ENCODE measurements around the gene PSD. TPM values are rescaled to one million over a fixed set of nuclear protein-coding genes. Genes with fewer than 3 reads are reported as not detected.
A peak's percentile ranks its signal among the peaks of the same experiment; 100 is the strongest.

Gene PSD
- total RNA-seq, 1 experiment from 2014 or later, result 1.6 TPM

DNA sequence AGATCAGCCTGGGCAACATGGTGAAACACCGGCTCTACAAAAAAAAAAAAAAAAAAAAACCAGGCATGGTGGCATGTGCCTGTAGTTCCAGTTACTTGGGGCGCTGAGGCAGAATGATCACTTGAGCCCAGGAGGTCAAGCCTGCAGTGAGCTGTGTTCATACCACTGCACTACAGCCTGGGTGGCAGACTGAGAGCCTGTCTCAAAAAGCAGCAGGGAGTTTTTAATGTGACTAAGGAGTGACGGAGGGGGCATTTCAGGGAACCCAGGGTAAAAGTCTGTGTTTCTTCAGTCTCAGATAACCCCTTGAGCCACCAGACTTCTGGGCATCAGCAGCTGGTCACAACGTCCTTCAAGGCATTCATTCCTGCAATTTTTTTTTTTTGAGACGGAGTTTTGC, 34.9 kb upstream of the PSD start:
- Histone ChIP-seq H4K20me1 (ENCODE audit: insufficient read depth) (no peaks in the 10 kb centered on the region), H3K79me2 (ENCODE audit: low read depth) (peaks cover 20% of the 10 kb centered on the region), H3K4me1 (replicated peaks; ENCODE audit: insufficient read depth) (peaks cover 17% of the 10 kb centered on the region), H3K27me3 (ENCODE audit: insufficient read depth, low read depth) (no peaks in the 10 kb centered on the region), H3K27ac (no peak overlapping the region), H3K9me2 (ENCODE audit: insufficient read depth) (no peaks in the 10 kb centered on the region), H3K4me3 (no peak overlapping the region), H3K4me2 (no peak overlapping the region), H3K36me3 (ENCODE audit: low read depth) (no peaks in the 10 kb centered on the region), H3F3A (ENCODE audit: insufficient read depth, low read depth) (peaks cover 7% of the 10 kb centered on the region; the same call in 1 of the 2 replicates), H2AFZ (no peak overlapping the region), H3K9me3 (ENCODE audit: insufficient read depth, low read depth) (no peaks in the 10 kb centered on the region)
- POLR2A ChIA-PET (ENCODE audit: unreplicated experiment), result interaction anchor here (0.6 kb wide), 1 partner anchor 265 kb away, joined by 4 read pairs; no protein-coding TSS in a partner anchor
- intact Hi-C loops (cut with micrococcal nuclease; ENCODE audit: unreplicated experiment), result no loop called here
- DNase-seq, result no peak
- TF ChIP-seq, protein P1, sequence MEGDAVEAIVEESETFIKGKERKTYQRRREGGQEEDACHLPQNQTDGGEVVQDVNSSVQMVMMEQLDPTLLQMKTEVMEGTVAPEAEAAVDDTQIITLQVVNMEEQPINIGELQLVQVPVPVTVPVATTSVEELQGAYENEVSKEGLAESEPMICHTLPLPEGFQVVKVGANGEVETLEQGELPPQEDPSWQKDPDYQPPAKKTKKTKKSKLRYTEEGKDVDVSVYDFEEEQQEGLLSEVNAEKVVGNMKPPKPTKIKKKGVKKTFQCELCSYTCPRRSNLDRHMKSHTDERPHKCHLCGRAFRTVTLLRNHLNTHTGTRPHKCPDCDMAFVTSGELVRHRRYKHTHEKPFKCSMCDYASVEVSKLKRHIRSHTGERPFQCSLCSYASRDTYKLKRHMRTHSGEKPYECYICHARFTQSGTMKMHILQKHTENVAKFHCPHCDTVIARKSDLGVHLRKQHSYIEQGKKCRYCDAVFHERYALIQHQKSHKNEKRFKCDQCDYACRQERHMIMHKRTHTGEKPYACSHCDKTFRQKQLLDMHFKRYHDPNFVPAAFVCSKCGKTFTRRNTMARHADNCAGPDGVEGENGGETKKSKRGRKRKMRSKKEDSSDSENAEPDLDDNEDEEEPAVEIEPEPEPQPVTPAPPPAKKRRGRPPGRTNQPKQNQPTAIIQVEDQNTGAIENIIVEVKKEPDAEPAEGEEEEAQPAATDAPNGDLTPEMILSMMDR (conservative IDR thresholded peaks at IDR 0.05), result no peak
- TF ChIP-seq EZH2 (IDR thresholded peaks at IDR 0.05; ENCODE audit: low read depth), result no peak
- BruUV-seq (replicated peaks), result no TSS peak
- CTCF ChIA-PET, result interaction anchor here (0.7 kb wide), 1 partner anchor 219 kb away, joined by 12 read pairs; no protein-coding TSS in a partner anchor

DNA sequence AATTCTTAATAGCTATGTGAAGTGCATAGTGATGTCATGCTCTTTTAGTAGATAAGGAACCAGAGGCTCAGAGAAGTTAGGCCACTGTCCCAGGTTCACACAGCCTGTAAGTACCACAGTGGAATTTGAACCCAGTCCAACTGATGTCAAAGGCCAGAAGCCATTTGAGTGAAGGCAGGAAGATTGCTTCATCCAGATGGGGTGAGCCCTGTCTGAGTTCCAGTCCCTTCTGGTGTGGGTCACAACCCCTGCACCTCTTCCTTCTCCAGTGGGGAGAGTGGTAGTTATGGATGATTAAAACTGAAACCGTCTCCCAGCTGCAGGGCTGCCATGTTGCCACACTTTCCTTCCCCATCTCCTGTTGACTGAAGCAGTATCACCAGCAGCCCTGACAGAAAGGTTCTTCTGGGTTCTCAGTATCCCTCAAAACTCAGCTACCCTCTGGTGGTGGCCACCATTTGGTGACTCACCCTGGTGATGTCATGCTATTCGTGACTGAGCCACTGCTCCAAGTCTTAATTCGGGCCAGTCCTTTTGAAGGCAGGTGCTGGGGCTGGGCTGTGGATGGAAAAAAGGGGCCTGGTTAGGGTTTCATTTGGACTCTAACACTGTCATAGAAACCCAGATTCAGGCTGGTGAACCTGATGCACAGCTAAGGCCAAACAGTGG, 34.2 kb upstream of the PSD start:
- no peaks in the 10 kb centered on the region for H3K9me2 ChIP-seq (ENCODE audit: insufficient read depth)
- no peaks in the 10 kb centered on the region for H4K20me1 ChIP-seq (ENCODE audit: insufficient read depth)
- H3F3A ChIP-seq (ENCODE audit: insufficient read depth, low read depth), result peaks cover 7% of the 10 kb centered on the region; the same call in 1 of the 2 replicates
- peaks cover 20% of the 10 kb centered on the region for H3K79me2 ChIP-seq (ENCODE audit: low read depth)
- no peak overlapping the region for H3K4me3 ChIP-seq
- peaks cover 17% of the 10 kb centered on the region for H3K4me1 ChIP-seq (replicated peaks; ENCODE audit: insufficient read depth)
- no peak for TF ChIP-seq EZH2 (IDR thresholded peaks at IDR 0.05; ENCODE audit: low read depth)
- TF ChIP-seq, protein P1 (conservative IDR thresholded peaks at IDR 0.05), result no peak
- H2AFZ ChIP-seq, result no peak overlapping the region
- DNase-seq, result peak; percentile 8 to 43
- 0 out of 2 replicates have a peak overlapping the region, but pooled peaks have one; percentile 7 for H3K4me2 ChIP-seq
- POLR2A ChIA-PET (ENCODE audit: unreplicated experiment), result interaction anchor here (0.6 kb wide), 1 partner anchor 264 kb away, joined by 4 read pairs; no protein-coding TSS in a partner anchor
- intact Hi-C loops (cut with micrococcal nuclease; ENCODE audit: unreplicated experiment), result no loop called here
- no peaks in the 10 kb centered on the region for H3K36me3 ChIP-seq (ENCODE audit: low read depth)
- H3K9me3 ChIP-seq (ENCODE audit: insufficient read depth, low read depth), result no peaks in the 10 kb centered on the region
- H3K27me3 ChIP-seq (ENCODE audit: insufficient read depth, low read depth), result no peaks in the 10 kb centered on the region
- BruUV-seq (replicated peaks), result no TSS peak
- CTCF ChIA-PET, result interaction anchor here (0.7 kb wide), 2 partner anchors 57 to 219 kb away, joined by 12 read pairs; partner anchors contain the start of gene NFKB2
- no peak overlapping the region for H3K27ac ChIP-seq

DNA sequence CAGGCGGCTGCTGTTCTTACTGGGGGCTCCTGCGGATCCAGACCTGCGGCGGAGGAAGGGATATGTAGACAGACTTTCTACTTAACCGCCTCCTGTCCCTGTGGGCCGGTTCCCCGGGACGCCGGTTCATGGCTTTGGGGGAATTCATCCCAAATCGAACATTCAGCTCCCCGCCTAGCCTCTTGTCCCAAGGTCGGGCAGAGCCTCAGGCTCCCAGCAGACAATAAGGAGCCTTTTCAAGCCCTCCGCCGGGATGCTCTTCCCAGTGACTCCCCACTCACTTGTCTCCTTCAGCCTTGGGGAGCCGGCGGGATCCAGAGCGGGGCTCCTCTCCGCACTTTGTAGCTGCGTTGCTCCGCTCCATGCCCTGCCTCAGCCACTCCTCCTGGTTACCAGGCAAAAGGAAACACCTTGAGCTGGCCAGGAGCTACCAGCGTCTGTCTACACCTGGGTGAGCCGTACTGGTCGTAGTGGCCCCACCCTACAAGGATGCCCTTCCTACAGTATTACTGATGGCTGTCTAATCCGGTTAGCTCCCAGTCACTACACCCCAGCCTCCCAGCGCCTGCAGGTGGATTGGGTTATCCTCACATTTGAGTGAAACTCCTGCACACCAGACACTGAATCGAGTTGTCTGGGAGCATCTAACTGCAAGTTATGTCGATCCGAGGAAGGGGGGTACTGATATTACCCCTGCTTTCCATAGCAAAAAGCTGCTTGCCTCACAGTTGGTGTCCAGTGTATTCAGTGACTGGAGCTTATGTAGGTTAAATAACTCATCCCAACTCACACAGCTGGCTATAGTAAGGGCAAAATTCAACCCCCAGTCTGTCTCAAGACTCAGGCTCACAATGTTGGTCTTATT, 32.8 kb upstream of the PSD start, which contains the start of gene C10orf95:
Gene C10orf95 (minus strand): TSS at position 439 of the 865 bp plus-strand sequence. CDS start 450 bp downstream, outside the sequence.
- DNase-seq, result peak; percentile 13 to 42
- CTCF ChIA-PET, result no interaction called here
- POLR2A ChIA-PET (ENCODE audit: unreplicated experiment), result interaction anchor here (0.5 to 0.6 kb wide), 2 partner anchors 10 to 31 kb away, joined by 3 to 10 read pairs; partner anchors contain the start of gene FBXL15
- H3K27me3 ChIP-seq (ENCODE audit: insufficient read depth, low read depth), result no peaks in the 10 kb centered on the region
- H3K9me2 ChIP-seq (ENCODE audit: insufficient read depth), result no peaks in the 10 kb centered on the region
- H3K4me2 ChIP-seq, result peak within 1 kb of the TSS; percentile 78
- BruUV-seq (replicated peaks), result no TSS peak
- no peaks in the 10 kb centered on the region for H4K20me1 ChIP-seq (ENCODE audit: insufficient read depth)
- H3K9me3 ChIP-seq (ENCODE audit: insufficient read depth, low read depth), result no peaks in the 10 kb centered on the region
- H3K4me1 ChIP-seq (replicated peaks; ENCODE audit: insufficient read depth), result peaks cover 17% of the 10 kb centered on the region
- TF ChIP-seq, protein P1 (conservative IDR thresholded peaks at IDR 0.05), result no peak
- TF ChIP-seq EZH2 (IDR thresholded peaks at IDR 0.05; ENCODE audit: low read depth), result no peak
- H3K27ac ChIP-seq, result no peak within 1 kb of the TSS
- H3F3A ChIP-seq (ENCODE audit: insufficient read depth, low read depth), result peaks cover 7% of the 10 kb centered on the region; the same call in 1 of the 2 replicates
- intact Hi-C loops (cut with micrococcal nuclease; ENCODE audit: unreplicated experiment), result no loop called here
- H3K79me2 ChIP-seq (ENCODE audit: low read depth), result peaks cover 20% of the 10 kb centered on the region
- H3K36me3 ChIP-seq (ENCODE audit: low read depth), result no peaks in the 10 kb centered on the region
- H2AFZ ChIP-seq, result peak within 1 kb of the TSS; percentile 75
- peak within 1 kb of the TSS; percentile 77 for H3K4me3 ChIP-seq

All from PC-9 (cell line).